B cell (primary cell): ENCODE measurements around the gene TTLL6. TPM values are rescaled to one million over a fixed set of nuclear protein-coding genes. Genes with fewer than 3 reads are reported as not detected.

Experiments
- ATAC-seq: fragments of 200-7000 bp; cut with Tn5 transposase; one replicate; pipeline ENCODE4 v1.10.0; 2021; ENCODE audit warnings: low read depth, mild to moderate bottlenecking, moderate number of reproducible peaks, moderate library complexity
- CTCF ChIA-PET: fragments of 350-600 bp; sonication (Branson Sonifier 250); formaldehyde crosslinking; loops from one replicate; lab custom pipeline; 2021; ENCODE audit warnings: antibody characterized with exemption, inconsistent platforms; lab: Charles Lee
- POLR2A ChIA-PET: fragments of 350-600 bp; sonication (Branson Sonifier 250); formaldehyde crosslinking; loops from one replicate; lab custom pipeline; 2021; ENCODE audit warnings: antibody characterized with exemption; lab: Charles Lee
- DNase-seq: peaks from one replicate; pipeline ENCODE4 v3.0.0; 2013
- H2AFZ ChIP-seq: 2 replicates; pipeline ENCODE4 v1.6.1; 2012; ENCODE audit warnings: mild to moderate bottlenecking, low read depth, low read length; ENCODE audit not compliant: insufficient read depth, poor library complexity, severe bottlenecking
- H3K27ac ChIP-seq, 2 donors: 1 replicate in 1 of 2; 2 replicates in 1 of 2; pipeline ENCODE4 v1.5.1; 2012 to 2013; ENCODE audit warnings: low read length in 2 of 2, mild to moderate bottlenecking in 2 of 2, moderate library complexity in 1 of 2
- H3K27me3 ChIP-seq, 4 experiments: fragments of 200-600 bp in 1 of 4; sonication (generic) in 1 of 4; replicated peaks in 1 of 4; 1 replicate in 2 of 4; 2 replicates in 2 of 4; pipeline versions ENCODE4 v1.6.1 to v1.7.0; 2013 to 2016; ENCODE audit warnings: low read length in 3 of 4, mild to moderate bottlenecking in 2 of 4, mixed read lengths in 1 of 4, moderate library complexity in 1 of 4; ENCODE audit not compliant: insufficient read depth in 4 of 4, control insufficient read depth in 3 of 4; ENCODE audit errors: control extremely low read depth in 1 of 4
- H3K36me3 ChIP-seq, 2 experiments: replicated peaks in 1 of 2; 1 replicate in 1 of 2; 2 replicates in 1 of 2; pipeline versions ENCODE4 v1.6.1 to v1.7.1; 2013; ENCODE audit warnings: low read length in 1 of 2; ENCODE audit not compliant: insufficient read depth in 2 of 2, control insufficient read depth in 1 of 2; ENCODE audit errors: control extremely low read depth in 1 of 2, extremely low read depth in 1 of 2
- H3K4me1 ChIP-seq, 2 donors: fragments of 200-600 bp in 1 of 2; sonication (generic) in 1 of 2; 1 replicate in 1 of 2; 2 replicates in 1 of 2; pipeline versions ENCODE4 v1.5.1 to v1.6.1; 2013 to 2017; ENCODE audit warnings: low read length in 2 of 2; ENCODE audit not compliant: control insufficient read depth in 2 of 2, insufficient read depth in 2 of 2
- H3K4me2 ChIP-seq: replicated peaks from 2 replicates; pipeline ENCODE3; 2012; ENCODE audit warnings: mild to moderate bottlenecking, low read depth, low read length; ENCODE audit not compliant: poor library complexity, severe bottlenecking
- H3K4me3 ChIP-seq, 5 experiments: fragments of 200-600 bp in 1 of 5; sonication (generic) in 1 of 5; 1 replicate in 3 of 5; 2 replicates in 2 of 5; pipeline versions ENCODE4 v1.5.1 to v1.7.0; 2011 to 2016; ENCODE audit warnings: low read length in 4 of 5, mild to moderate bottlenecking in 4 of 5, low read depth in 2 of 5, control low read depth in 1 of 5, moderate library complexity in 1 of 5; ENCODE audit not compliant: insufficient read depth in 1 of 5; ENCODE audit errors: control extremely low read depth in 1 of 5, extremely low read depth in 1 of 5
- H3K79me2 ChIP-seq: fragments of 200-600 bp; sonication (generic); one replicate; pipeline ENCODE4 v1.6.0; 2016; ENCODE audit warnings: low read length; ENCODE audit not compliant: control insufficient read depth, insufficient read depth
- H3K9ac ChIP-seq: fragments of 200-600 bp; sonication (generic); 2 replicates; pipeline ENCODE4 v1.6.1; 2017; ENCODE audit warnings: mild to moderate bottlenecking, low read length, moderate library complexity
- H3K9me3 ChIP-seq, 3 donors: one replicate each; pipeline versions ENCODE4 v1.6.1 to v1.7.1; 2013; ENCODE audit warnings: low read length in 2 of 3; ENCODE audit not compliant: control insufficient read depth in 2 of 3, insufficient read depth in 1 of 3; ENCODE audit errors: control extremely low read depth in 1 of 3
- H4K20me1 ChIP-seq: 2 replicates; pipeline ENCODE4 v1.6.0; 2012; ENCODE audit warnings: mild to moderate bottlenecking, low read length; ENCODE audit not compliant: insufficient read depth, control insufficient read depth, poor library complexity, severe bottlenecking
- H3K27ac Mint-ChIP-seq: one replicate; pipeline ENCODE4 v1.8.0; 2021; ENCODE audit warnings: mixed read lengths
- H3K27me3 Mint-ChIP-seq: one replicate; pipeline ENCODE4 v1.8.0; 2021; ENCODE audit warnings: mixed read lengths
- H3K4me1 Mint-ChIP-seq: one replicate; pipeline ENCODE4 v1.8.0; 2021; ENCODE audit warnings: mixed read lengths
- H3K4me3 Mint-ChIP-seq: one replicate; pipeline ENCODE4 v1.8.0; 2021; ENCODE audit warnings: mixed read lengths
- H3K9me3 Mint-ChIP-seq: one replicate; pipeline ENCODE4 v1.8.0; 2022; ENCODE audit warnings: mixed read lengths; ENCODE audit not compliant: insufficient read depth
- CTCF ChIP-seq: fragments of 200-600 bp; IDR thresholded peaks from one replicate; pipeline ENCODE4 v1.8.0; 2022; ENCODE audit warnings: antibody characterized with exemption, mild to moderate bottlenecking
- EZH2 ChIP-seq: IDR thresholded peaks from 2 replicates; pipeline ENCODE4 v1.6.1; 2012; ENCODE audit warnings: borderline replicate concordance, low read depth, mild to moderate bottlenecking, moderate library complexity, low read length; ENCODE audit not compliant: insufficient read depth, poor library complexity, severe bottlenecking
- WGBS: methylation state at CpG from one replicate; pipeline ENCODE4 v1.1.5; 2013; ENCODE audit warnings: missing lambda C conversion rate; ENCODE audit not compliant: insufficient coverage; 5-methylcytosine and 5-hydroxymethylcytosine counted together
- intact Hi-C: fragments of 100-400 bp; cut with micrococcal nuclease; formaldehyde crosslinking; loops from one replicate; pipeline ENCODE4 v1.10.0; 2022
- polyA plus RNA-seq: library from polyadenylated mRNA; depleted of rRNA; stranded (reverse); fragments of >200 nt; gene quantifications from 2 replicates; pipeline ENCODE4 v1.2.3, GENCODE V29; 2012
- total RNA-seq, 2 donors: library from RNA; stranded (reverse); fragments of 120-200 nt in 1 of 2; gene quantifications; 1 replicate in 1 of 2; 2 replicates in 1 of 2; pipeline versions ENCODE4 v1.2.3 to v1.2.4, GENCODE V29; 2013 to 2022

The TTLL6 gene
- total and polyA plus RNA-seq, 2 donors (not counting 1 experiment from before 2014, with no cell fraction given), result not detected

DNA sequence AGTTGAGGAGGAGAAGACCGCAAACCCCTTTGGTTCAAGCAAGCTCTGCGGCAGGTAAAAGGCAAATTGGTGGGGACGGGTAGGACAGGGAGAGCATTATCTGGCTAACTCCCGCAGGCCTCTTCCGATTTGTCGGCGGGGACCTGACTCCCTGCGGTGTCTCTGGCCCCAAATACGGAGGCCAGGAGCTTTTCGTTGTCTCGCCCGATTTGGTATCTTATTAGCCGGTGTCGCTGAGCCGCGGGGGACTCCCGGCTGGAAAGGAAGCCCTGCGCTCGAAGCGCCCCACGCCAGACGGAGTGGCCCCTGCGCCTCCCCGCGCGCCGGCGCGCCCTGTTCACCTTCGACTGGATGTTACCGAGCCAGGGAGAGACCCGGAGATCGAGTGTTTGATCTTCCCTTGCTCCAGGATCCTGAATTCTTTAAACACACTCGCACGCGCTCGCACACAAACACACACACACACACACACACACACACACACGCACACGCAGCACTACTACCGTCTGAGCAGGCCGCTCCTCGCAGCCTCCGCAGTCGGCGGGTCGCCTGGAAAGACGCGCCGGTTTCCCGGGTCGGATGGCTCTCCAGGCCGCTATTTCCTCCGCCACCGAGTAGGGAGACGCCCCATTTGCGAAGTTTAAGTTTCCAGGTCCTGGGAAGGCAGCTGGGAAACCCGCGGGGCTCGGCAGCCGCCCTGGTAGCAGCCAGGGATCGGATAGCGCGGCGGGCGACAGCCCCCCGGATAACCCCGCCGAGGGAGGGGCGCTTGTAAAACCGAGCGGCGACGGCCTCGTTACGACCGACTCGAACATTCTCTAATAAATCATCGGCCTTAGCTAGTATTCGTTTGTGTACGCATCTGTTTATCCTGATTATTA lies 98.0 kb downstream of the TTLL6 start:
- intact Hi-C loops, result no loop called here
- Mint-ChIP-seq H3K27me3 (peaks cover 70% of the 10 kb centered on the region), H3K4me1 (peaks cover 23% of the 10 kb centered on the region), H3K27ac (peak overlapping the region; percentile 46), H3K9me3 (no peaks in the 10 kb centered on the region), H3K4me3 (peak overlapping the region; percentile 54)
- Histone ChIP-seq H4K20me1 (no peaks in the 10 kb centered on the region), H3K27ac (no peak overlapping the region), H3K79me2 (no peaks in the 10 kb centered on the region), H2AFZ (peak overlapping the region; percentile 10), H3K9ac (no peak overlapping the region), H3K4me3 (no peak overlapping the region), H3K36me3 (no peaks in the 10 kb centered on the region), H3K27me3 (peaks cover 0 to 82% (median 73%) of the 10 kb centered on the region in 4 experiments), H3K4me1 (peaks cover 30 to 41% of the 10 kb centered on the region in 2 donors), H3K4me2 (peak overlapping the region; percentile 57), H3K9me3 (peaks cover 2 to 60% (median 13%) of the 10 kb centered on the region in 3 donors)
- CTCF ChIA-PET, result interaction anchor here (0.8 to 2.0 kb wide), 7 partner anchors 10 to 106 kb away, joined by 3 to 9 read pairs (median 3); partner anchors contain the start of gene HOXB13
- WGBS, result 9% methylated on average over 68 of the region's 80 CpGs
- POLR2A ChIA-PET, result no interaction called here
- DNase-seq (peak; percentile 59), ATAC-seq (no peak)
- no peak for TF ChIP-seq EZH2
- TF ChIP-seq CTCF, result no peak
